ENCODE data around the gene ZCCHC13.

Gene ZCCHC13

DNA sequence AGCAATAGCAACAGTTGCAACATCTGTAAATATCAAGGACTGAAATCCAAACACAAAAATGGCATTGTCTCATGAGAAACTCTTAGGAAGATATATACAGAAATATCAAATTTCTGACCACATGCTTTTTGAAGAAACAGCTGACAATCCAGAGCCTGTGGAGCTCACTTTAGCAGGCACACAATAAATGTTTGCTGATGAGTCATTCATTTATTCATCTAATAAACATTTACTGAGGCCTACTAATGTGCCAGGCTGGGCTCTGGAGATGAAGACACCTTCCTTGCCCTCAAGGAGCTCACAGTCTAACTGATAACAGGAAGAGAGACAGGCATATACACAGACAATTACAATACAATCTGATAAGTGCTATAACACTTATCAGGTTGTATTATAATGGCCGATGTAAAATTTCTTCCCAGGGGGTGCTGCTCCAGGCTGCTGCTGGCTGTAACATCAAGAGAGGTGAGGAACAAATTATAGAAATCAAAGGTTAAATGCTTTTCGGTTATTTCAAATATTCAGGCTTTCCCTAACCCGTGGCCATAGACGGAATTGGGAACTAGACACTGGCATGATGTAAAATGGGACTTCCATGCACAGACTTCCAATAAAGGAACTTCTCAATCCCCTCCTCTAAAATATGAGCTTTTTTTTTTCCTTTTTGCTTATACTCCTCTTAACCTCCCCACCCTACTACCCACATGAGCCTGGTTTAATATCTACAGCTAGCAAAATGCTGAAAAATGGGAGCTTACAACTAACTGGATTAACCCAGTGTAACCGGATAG is 16.8 kb upstream of the ZCCHC13 start:
- DNase-seq (ENCODE audit: extremely low read depth, insufficient read length) = no peak
- Histone ChIP-seq H3K4me3 (replicated peaks; ENCODE audit: low read depth, low read length) (no peak overlapping the region), H3K27me3 (replicated peaks; ENCODE audit: control insufficient read depth, insufficient read depth, low read length) (no peaks in the 10 kb centered on the region), H3K36me3 (ENCODE audit: control insufficient read depth, insufficient read depth, low read length) (no peaks in the 10 kb centered on the region)
- TF ChIP-seq, protein P1, sequence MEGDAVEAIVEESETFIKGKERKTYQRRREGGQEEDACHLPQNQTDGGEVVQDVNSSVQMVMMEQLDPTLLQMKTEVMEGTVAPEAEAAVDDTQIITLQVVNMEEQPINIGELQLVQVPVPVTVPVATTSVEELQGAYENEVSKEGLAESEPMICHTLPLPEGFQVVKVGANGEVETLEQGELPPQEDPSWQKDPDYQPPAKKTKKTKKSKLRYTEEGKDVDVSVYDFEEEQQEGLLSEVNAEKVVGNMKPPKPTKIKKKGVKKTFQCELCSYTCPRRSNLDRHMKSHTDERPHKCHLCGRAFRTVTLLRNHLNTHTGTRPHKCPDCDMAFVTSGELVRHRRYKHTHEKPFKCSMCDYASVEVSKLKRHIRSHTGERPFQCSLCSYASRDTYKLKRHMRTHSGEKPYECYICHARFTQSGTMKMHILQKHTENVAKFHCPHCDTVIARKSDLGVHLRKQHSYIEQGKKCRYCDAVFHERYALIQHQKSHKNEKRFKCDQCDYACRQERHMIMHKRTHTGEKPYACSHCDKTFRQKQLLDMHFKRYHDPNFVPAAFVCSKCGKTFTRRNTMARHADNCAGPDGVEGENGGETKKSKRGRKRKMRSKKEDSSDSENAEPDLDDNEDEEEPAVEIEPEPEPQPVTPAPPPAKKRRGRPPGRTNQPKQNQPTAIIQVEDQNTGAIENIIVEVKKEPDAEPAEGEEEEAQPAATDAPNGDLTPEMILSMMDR (IDR thresholded peaks at IDR 0.05; ENCODE audit: insufficient read depth, low read length, poor library complexity, severe bottlenecking) = no peak

DNA sequence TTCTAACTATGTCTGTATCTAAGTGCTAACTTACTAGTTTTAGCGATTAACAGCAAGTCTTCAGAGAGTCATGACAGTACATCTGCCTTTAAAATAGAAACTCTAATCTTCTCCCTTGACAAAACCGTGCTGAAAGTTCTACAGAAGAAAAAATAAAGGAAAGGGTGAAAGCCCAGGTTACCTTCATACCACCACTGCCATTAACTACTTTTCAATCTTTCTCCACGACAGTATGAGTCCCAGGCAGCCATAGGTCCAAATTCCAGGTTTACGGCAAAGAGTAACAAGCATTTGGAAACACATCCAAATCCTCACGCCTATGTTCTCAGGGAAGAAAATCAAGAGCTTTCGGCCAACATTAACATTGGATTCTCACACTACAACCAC is 12.4 kb upstream of the ZCCHC13 start:
- H3K4me3 ChIP-seq (replicated peaks; ENCODE audit: low read depth, low read length) = peak overlapping the region; percentile 67
- no peaks in the 10 kb centered on the region for H3K36me3 ChIP-seq (ENCODE audit: control insufficient read depth, insufficient read depth, low read length)
- DNase-seq (ENCODE audit: extremely low read depth, insufficient read length) = peak; percentile 3
- TF ChIP-seq, protein P1 (IDR thresholded peaks at IDR 0.05; ENCODE audit: insufficient read depth, low read length, poor library complexity, severe bottlenecking) = no peak
- no peaks in the 10 kb centered on the region for H3K27me3 ChIP-seq (replicated peaks; ENCODE audit: control insufficient read depth, insufficient read depth, low read length)

DNA sequence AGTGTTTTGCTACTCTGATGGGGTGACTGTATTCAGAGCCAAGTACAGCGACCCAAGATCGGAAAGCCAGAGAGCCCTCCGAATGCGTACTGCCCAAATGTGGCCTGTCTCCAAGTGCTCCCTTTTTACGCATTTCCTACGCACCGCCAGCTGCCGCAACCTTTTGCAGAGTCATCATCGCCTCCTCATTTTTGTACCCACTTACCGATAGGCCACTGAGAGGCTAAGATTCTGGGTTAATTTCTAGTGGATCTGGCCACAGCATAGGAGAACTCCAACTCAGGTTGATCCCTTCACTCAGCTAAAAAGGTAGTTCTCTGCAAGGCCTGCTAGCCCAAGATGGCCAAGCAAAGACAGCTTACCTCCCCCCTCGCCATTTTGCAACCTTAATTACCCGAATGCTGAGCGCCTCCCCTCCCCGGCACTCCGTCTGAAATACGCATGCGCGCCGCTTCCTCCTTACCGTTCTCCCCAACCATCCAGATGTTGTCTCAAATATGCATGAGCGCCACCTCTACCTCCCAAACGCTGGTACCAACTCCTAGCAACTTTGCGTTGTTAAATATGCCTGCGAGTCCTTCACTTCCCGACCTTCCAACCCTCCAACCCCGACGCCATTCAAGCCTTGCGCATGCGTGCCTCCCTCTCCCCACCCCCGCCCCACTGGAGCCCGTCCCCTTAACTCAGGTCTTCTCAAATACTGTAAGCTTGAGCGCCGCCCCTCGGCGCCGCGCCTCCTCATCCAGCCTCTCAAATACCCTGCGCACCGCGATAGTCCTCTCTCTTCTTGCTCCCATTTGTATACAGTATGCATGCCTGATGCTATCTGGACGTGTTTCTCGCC is 11.8 kb upstream of the ZCCHC13 start:
- peak; percentile 94 for DNase-seq (ENCODE audit: extremely low read depth, insufficient read length)
- Histone ChIP-seq H3K36me3 (ENCODE audit: control insufficient read depth, insufficient read depth, low read length) (no peaks in the 10 kb centered on the region), H3K4me3 (replicated peaks; ENCODE audit: low read depth, low read length) (peak overlapping the region; percentile 67), H3K27me3 (replicated peaks; ENCODE audit: control insufficient read depth, insufficient read depth, low read length) (no peaks in the 10 kb centered on the region)
- TF ChIP-seq, protein P1 (IDR thresholded peaks at IDR 0.05; ENCODE audit: insufficient read depth, low read length, poor library complexity, severe bottlenecking) = peak; percentile 44

GRCh38 chrX:74292808-74293123 is 11.2 kb upstream of the ZCCHC13 start:
- H3K36me3 ChIP-seq (ENCODE audit: control insufficient read depth, insufficient read depth, low read length) = no peaks in the 10 kb centered on the region
- TF ChIP-seq, protein P1 (IDR thresholded peaks at IDR 0.05; ENCODE audit: insufficient read depth, low read length, poor library complexity, severe bottlenecking) = no peak
- H3K27me3 ChIP-seq (replicated peaks; ENCODE audit: control insufficient read depth, insufficient read depth, low read length) = no peaks in the 10 kb centered on the region
- peak overlapping the region; percentile 55 for H3K4me3 ChIP-seq (replicated peaks; ENCODE audit: low read depth, low read length)
- DNase-seq (ENCODE audit: extremely low read depth, insufficient read length) = no peak

DNA sequence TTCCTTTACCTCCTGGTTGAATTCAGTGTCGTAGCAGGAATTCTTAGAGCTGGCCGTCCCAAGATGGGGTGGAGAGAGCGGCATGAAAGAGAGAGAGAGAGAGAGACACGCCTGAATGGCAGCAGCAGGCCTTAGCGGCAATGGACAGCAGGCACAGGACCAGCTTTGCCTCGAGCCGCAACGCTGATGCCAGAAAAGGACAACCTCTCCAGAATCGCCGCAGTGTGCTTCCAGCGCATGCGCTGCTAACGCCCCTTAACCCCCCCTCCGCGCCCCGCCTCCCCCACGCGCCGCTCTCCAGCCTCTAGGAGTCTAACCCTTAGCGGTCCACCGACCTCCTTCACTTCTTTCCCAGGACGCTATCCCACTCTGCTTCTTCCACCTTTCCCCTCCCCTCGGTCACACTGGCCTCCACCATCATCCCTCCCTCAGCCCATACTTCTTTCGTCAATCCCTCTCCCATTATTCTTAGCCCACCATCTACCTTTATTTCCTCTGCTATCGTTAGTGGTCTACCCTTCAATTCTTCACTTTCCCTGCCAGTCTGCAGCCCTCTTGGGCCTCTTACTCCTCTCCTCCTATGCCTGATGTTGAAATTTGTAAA is 10.5 kb upstream of the ZCCHC13 start:
- Histone ChIP-seq H3K36me3 (ENCODE audit: control insufficient read depth, insufficient read depth, low read length) (no peaks in the 10 kb centered on the region), H3K27me3 (replicated peaks; ENCODE audit: control insufficient read depth, insufficient read depth, low read length) (no peaks in the 10 kb centered on the region), H3K4me3 (replicated peaks; ENCODE audit: low read depth, low read length) (peak overlapping the region; percentile 55)
- peak; percentile 69 for DNase-seq (ENCODE audit: extremely low read depth, insufficient read length)
- TF ChIP-seq, protein P1 (IDR thresholded peaks at IDR 0.05; ENCODE audit: insufficient read depth, low read length, poor library complexity, severe bottlenecking) = no peak
